Caco-2 (cell line): ENCODE measurements around the gene FLT4. TPM values are rescaled to one million over a fixed set of nuclear protein-coding genes. Genes with fewer than 3 reads are reported as not detected.

Experiments
- BruUV-seq: library from RNA; stranded (reverse); fragments of 400-500 nt; replicated peaks from 2 replicates; lab custom pipeline; 2021; lab: Mats Ljungman, UMichigan
- CTCF ChIA-PET: fragments of 300-600 bp; sonication (Branson Sonifier 250); formaldehyde crosslinking; loops from one replicate; lab custom pipeline; 2022; ENCODE audit warnings: antibody characterized with exemption; lab: Charles Lee
- POLR2A ChIA-PET: fragments of 300-600 bp; sonication (Branson Sonifier 250); formaldehyde crosslinking; loops from one replicate; lab custom pipeline; 2022; ENCODE audit warnings: antibody characterized with exemption; lab: Charles Lee
- DNase-seq, 2 experiments: peaks; one replicate each; pipeline versions ENCODE4 v3.0.0 to v3.0.0-alpha.2; 2020 to 2022
- H3K27me3 ChIP-seq: replicated peaks from 2 replicates; pipeline ENCODE4 v1.6.0; 2011; ENCODE audit warnings: low read length; ENCODE audit not compliant: control insufficient read depth, insufficient read depth
- H3K36me3 ChIP-seq: 2 replicates; pipeline ENCODE4 v1.5.1; 2011; ENCODE audit warnings: low read length; ENCODE audit not compliant: control insufficient read depth, insufficient read depth
- H3K4me1 ChIP-seq: fragments of 250-450 bp; sonication (Bioruptor Pico); 2 replicates; pipeline ENCODE4 v1.5.1; 2020; ENCODE audit warnings: mild to moderate bottlenecking
- H3K4me3 ChIP-seq: 2 replicates; pipeline ENCODE4 v1.5.1; 2011; ENCODE audit warnings: low read depth, mild to moderate bottlenecking, control low read depth, low read length
- H3K9me3 ChIP-seq: fragments of 250-450 bp; sonication (Bioruptor Pico); 2 replicates; pipeline ENCODE4 v1.5.1; 2020; ENCODE audit warnings: mild to moderate bottlenecking, moderate library complexity
- H3K27ac Mint-ChIP-seq: one replicate; pipeline ENCODE4 v1.8.0; 2022; ENCODE audit warnings: mixed read lengths; ENCODE audit not compliant: unreplicated experiment
- H3K27me3 Mint-ChIP-seq: one replicate; pipeline ENCODE4 v1.8.0; 2022; ENCODE audit warnings: mixed read lengths; ENCODE audit not compliant: insufficient read depth, unreplicated experiment
- H3K36me3 Mint-ChIP-seq: one replicate; pipeline ENCODE4 v1.8.0; 2022; ENCODE audit warnings: mild to moderate bottlenecking, mixed read lengths; ENCODE audit not compliant: insufficient read depth, unreplicated experiment
- H3K4me1 Mint-ChIP-seq: one replicate; pipeline ENCODE4 v1.8.0; 2022; ENCODE audit warnings: low read depth, mixed read lengths; ENCODE audit not compliant: unreplicated experiment
- H3K4me3 Mint-ChIP-seq: one replicate; pipeline ENCODE4 v1.8.0; 2022; ENCODE audit warnings: mild to moderate bottlenecking, moderate library complexity, mixed read lengths; ENCODE audit not compliant: unreplicated experiment
- H3K9me3 Mint-ChIP-seq: one replicate; pipeline ENCODE4 v1.8.0; 2022; ENCODE audit warnings: mixed read lengths; ENCODE audit not compliant: unreplicated experiment
- CTCF ChIP-seq, 2 experiments: fragments of 200-600 bp in 1 of 2; IDR thresholded peaks; 1 replicate in 1 of 2; 2 replicates in 1 of 2; pipeline versions ENCODE4 v1.5.1 to v1.8.0; 2011 to 2022; ENCODE audit warnings: antibody characterized with exemption in 1 of 2, control low read depth in 1 of 2, inconsistent platforms in 1 of 2, low read depth in 1 of 2, low read length in 1 of 2, mild to moderate bottlenecking in 1 of 2, moderate library complexity in 1 of 2; ENCODE audit not compliant: insufficient read depth in 1 of 2, severe bottlenecking in 1 of 2, unreplicated experiment in 1 of 2
- intact Hi-C: fragments of 100-400 bp; cut with micrococcal nuclease; formaldehyde crosslinking; loops from one replicate; pipeline ENCODE4 v1.10.0; 2022; ENCODE audit not compliant: unreplicated experiment
- total RNA-seq: library from RNA; stranded (reverse); gene quantifications from 2 replicates; pipeline ENCODE4 v1.2.3, GENCODE V29; 2022

The FLT4 gene
- total RNA-seq, 1 experiment from 2014 or later: not detected

- no peak overlapping the region for H3K4me3 ChIP-seq
- H3K36me3 ChIP-seq: no peaks in the 10 kb centered on the region
- BruUV-seq: no TSS peak
- CTCF ChIA-PET: no interaction called here
- Mint-ChIP-seq H3K36me3 (no peaks in the 10 kb centered on the region), H3K4me3 (no peak overlapping the region), H3K4me1 (no peaks in the 10 kb centered on the region), H3K27ac (no peak overlapping the region), H3K27me3 (peaks cover 23% of the 10 kb centered on the region), H3K9me3 (no peaks in the 10 kb centered on the region)
- no peaks in the 10 kb centered on the region for H3K4me1 ChIP-seq
- no peaks in the 10 kb centered on the region for H3K9me3 ChIP-seq
- DNase-seq: peak in 1 of 2 experiments; percentile 21
- no peak for TF ChIP-seq CTCF (IDR thresholded peaks at IDR 0.05; ENCODE audit: insufficient read depth in 1 of 2, low read depth in 1 of 2, low read length in 1 of 2, severe bottlenecking in 1 of 2, unreplicated experiment in 1 of 2)
- intact Hi-C loops: no loop called here
- POLR2A ChIA-PET: no interaction called here
- H3K27me3 ChIP-seq: no peaks in the 10 kb centered on the region; the same call in 1 of the 2 replicates
Measured at GRCh38 chr5:180641566-180641900, 7.9 kb downstream of the FLT4 start.

- no peaks in the 10 kb centered on the region for H3K36me3 Mint-ChIP-seq
- no peak for TF ChIP-seq CTCF (IDR thresholded peaks at IDR 0.05; ENCODE audit: insufficient read depth in 1 of 2, low read depth in 1 of 2, low read length in 1 of 2, severe bottlenecking in 1 of 2, unreplicated experiment in 1 of 2)
- ChIA-PET POLR2A (no interaction called here), CTCF (no interaction called here)
- DNase-seq: peak in 1 of 2 experiments; percentile 18
- H3K36me3 ChIP-seq: no peaks in the 10 kb centered on the region
- no peak overlapping the region for H3K4me3 ChIP-seq
- no TSS peak for BruUV-seq
- intact Hi-C loops: no loop called here
- no peaks in the 10 kb centered on the region for H3K4me1 ChIP-seq
- no peaks in the 10 kb centered on the region for H3K9me3 Mint-ChIP-seq
- H3K9me3 ChIP-seq: no peaks in the 10 kb centered on the region
- H3K27me3 ChIP-seq: no peaks in the 10 kb centered on the region; the same call in 1 of the 2 replicates
- no peaks in the 10 kb centered on the region for H3K4me1 Mint-ChIP-seq
- no peak overlapping the region for H3K27ac Mint-ChIP-seq
- peaks cover 20% of the 10 kb centered on the region for H3K27me3 Mint-ChIP-seq
- no peak overlapping the region for H3K4me3 Mint-ChIP-seq
Measured at GRCh38 chr5:180640861-180641565, 8.4 kb downstream of the FLT4 start.

- peak in 1 of 2 experiments; percentile 15 for DNase-seq
- POLR2A ChIA-PET: no interaction called here
- CTCF ChIA-PET: no interaction called here
Measured at GRCh38 chr5:180640611-180640860, 8.9 kb downstream of the FLT4 start.

More at GRCh38 chr5:180640611-180640860, 8.9 kb downstream of the FLT4 start:
- Histone ChIP-seq H3K27me3 (no peaks in the 10 kb centered on the region; the same call in 1 of the 2 replicates), H3K36me3 (no peaks in the 10 kb centered on the region), H3K4me3 (no peak overlapping the region), H3K9me3 (no peaks in the 10 kb centered on the region), H3K4me1 (no peaks in the 10 kb centered on the region)
- Mint-ChIP-seq H3K27me3 (peaks cover 19% of the 10 kb centered on the region), H3K4me1 (no peaks in the 10 kb centered on the region), H3K9me3 (no peaks in the 10 kb centered on the region), H3K4me3 (no peak overlapping the region), H3K36me3 (no peaks in the 10 kb centered on the region), H3K27ac (no peak overlapping the region)
- intact Hi-C loops: no loop called here
- BruUV-seq: no TSS peak
- no peak for TF ChIP-seq CTCF (IDR thresholded peaks at IDR 0.05; ENCODE audit: insufficient read depth in 1 of 2, low read depth in 1 of 2, low read length in 1 of 2, severe bottlenecking in 1 of 2, unreplicated experiment in 1 of 2)
